Stimulated activated CD8-positive, alpha-beta memory T cell treated with anti-CD3 and anti-CD28 coated beads, Interleukin-15, amount 100 ng/mL, for 24 hours (primary cell): ENCODE data around the gene ZMIZ1.

ENCODE experiments used
- DNase-seq: peaks from one replicate; pipeline ENCODE4 v3.0.0-alpha.2; 2020; ENCODE audit warnings: low read depth

ZMIZ1 gene

GRCh38 chr10:79137300-79137756 lies 68.6 kb downstream of the ZMIZ1 start:
- DNase-seq: no peak

DNA sequence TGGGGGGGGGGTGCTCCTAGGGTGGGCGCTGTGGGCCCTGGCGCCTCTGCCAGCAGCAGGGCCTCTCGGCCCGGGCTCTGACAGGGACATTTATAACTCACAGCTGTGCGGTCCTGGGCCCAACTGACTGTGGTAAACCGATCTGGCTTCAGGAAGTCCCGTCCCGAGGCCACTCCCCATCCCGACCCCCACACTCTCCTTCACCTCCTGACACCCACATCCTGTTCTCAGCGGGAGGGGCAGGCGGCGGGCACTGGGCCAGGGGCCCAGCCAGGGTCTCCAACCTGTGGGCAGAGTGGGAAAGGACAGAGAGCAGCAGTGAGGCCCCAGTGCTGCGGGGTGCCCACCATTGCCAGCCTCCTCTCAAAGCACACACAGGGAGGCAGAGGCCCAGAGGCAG lies 69.1 kb downstream of the ZMIZ1 start:
- no peak for DNase-seq

DNA sequence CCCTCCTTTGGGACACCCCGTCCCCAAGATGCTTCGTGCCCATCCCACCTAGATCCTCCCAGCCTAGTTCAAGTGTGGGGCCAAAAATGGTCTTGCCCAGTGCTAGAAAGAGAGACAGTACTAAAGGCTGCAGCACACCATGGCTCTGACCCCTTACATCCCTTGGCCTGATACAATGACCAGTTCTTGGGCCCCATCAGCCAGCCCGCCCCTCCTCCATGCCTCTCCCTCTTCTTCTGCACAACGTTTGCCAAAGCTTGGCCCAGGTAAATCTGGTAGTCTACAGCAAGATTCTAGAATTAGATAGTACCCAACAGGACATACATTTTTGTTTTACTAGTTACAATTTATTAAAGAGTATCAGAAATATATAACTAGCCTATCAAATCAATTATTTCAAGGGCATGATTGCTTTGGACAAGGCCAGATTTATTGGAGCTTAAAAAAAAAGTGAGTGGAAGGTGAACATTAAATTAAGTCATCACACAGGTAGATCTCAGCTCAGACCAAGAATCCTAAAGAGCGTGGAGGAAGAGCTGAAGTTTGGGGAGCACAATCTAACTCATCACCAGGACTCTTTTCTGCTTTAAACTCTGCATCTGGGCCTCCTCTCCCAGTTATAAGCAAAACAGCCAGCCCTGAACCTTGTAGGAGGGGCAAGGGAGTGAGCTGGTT lies 69.8 kb downstream of the ZMIZ1 start:
- no peak for DNase-seq

DNA sequence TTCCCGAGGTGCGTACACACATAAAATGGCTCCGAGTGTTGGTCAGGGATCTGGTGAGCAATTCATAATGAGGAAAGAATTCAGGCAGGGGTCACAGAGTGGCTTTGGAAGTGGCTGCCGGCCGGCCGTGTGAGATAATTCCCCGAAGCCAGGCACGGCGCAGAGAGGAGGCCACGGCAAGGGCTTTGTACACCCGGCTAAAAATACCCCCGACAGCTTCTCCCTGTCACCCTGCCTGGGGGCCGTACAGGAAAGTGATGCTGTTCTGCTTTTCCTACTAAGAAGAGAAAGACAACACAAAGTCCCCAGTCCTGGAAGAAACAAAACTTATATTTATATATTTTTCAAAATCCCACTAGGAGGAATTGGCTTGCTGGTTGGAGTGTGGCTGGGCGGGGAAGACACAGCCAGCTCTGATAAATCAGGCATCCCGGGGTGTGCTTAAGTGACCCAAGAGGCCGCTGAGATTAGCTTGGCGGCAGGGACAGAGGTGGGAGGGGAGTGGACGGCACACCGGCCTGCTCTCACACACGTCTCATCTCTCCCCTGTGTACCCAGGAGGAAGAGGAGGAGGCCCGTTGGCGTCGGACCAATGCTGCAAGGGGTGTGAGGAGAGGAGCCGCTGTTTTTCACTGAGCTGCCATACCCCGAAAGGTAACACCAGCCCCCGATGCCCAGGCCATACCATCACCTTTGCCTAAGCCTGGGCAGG lies 70.5 kb downstream of the ZMIZ1 start:
- no peak for DNase-seq

GRCh38 chr10:79140085-79140793 lies 71.5 kb downstream of the ZMIZ1 start:
- no peak for DNase-seq

- DNase-seq: no peak
These were observed 72.1 kb downstream of the ZMIZ1 start for GRCh38 chr10:79140855-79141254.

- DNase-seq: no peak
These were observed 73.3 kb downstream of the ZMIZ1 start for GRCh38 chr10:79142064-79142491.

DNA sequence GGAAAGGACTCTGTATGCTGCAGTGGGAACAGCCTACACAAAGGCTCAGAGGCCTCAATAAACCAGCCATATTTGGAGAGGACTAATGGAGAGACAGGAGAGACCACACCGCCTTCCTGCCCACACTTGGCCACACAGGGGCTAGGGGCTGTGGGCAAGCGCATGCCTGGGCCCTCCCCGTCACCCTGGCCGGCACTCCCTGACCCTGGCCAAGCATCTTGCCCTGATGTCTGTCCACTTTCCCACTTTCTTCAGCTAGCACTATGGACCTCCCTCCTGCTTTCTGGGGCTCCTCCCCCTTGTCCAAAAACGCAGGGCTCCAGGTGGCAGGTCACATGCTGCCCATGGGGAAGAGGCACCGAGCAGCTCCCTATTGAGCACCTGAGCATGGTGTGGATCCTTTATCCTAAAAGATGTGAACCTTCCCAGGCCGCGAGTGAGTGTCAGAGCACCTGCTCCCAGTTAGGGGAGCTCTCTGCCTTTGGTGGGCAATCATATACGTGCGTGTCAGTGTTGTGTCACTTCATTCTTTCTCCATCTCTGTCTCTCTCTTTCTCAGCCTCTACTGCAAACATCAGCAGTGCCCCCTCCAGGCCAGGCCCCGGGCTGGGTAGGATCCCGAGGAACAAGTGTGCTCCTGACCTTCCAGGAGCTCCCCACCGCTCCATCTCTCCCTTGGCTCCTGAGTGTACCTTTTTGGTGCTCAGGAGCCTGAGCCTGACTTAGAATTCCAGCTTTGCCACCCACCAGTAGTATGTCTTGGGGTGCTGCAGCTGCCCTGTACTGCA lies 74.0 kb downstream of the ZMIZ1 start:
- no peak for DNase-seq

DNA sequence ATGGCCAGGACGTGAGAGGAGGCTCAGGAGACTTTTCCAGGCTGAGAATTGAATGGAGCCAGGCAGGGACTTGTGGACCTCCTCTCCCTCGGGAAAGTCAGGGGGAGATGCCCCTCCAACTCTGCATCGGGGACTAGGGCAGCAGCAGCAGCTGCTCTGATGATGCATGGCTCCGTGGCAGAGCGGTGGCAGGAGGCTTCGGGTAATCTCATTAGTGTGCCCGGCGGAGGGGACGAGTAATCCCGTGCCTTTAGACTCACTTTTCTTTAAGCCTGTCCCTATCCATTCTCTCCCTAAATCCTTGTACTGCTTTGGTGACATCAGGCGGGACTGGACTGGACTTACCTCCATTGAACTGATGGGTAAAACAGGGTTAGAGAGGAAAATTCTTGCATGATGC lies 75.1 kb downstream of the ZMIZ1 start:
- no peak for DNase-seq

DNA sequence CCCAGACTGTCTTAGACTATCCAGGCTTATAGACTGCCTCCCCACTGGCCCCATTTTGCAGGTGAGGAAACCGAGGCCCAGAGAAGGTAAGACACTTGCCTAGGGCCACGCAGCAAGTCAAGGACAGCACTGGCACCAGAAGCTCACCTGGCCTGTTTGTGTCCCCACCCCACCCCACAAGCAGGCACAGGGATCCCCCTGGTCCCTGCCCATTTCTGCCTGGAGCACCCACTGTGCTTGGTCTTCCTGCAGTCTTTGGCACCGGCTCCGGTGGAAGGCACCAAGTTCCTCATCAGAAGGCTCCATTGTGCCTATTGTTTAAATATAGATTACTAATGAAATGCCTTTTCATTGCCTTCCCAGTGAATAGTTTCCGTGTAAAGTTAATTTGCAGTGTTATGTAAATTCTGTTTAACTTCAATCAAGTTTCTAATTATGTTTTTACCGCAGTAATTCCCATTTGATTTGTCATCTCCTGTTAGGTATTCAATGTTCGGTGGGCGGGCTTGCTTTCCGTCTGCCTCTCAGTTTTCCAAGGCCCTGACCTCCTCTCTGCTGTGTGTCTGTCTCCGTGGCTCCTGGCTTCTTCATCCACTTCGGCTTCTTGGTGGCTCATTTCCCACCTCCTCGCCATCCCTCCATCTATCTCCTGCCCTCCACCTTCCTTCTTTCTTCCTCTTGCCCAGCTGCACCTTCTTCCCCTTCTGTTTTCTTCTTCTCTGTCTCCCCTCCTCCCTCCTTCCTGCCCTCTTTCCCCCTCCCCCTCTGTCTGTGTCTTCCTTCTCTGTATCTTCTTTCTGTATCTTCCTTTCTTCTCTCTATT lies 75.8 kb downstream of the ZMIZ1 start:
- no peak for DNase-seq

DNA sequence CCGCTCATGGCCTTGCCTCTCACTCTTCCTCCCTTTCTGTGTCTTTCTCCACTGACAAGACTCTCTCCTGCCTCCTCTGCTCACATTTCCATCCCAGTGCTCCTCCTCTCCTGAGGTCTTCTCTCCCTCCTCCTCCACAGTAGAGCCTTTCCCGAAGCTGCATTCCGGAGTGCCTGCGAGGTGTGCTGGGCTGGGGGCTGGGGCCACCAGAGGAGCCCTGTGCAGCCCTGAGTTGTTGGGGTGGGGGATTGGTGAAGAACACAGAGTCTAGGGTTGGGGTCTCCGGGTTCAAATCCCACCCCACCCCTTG lies 76.4 kb downstream of the ZMIZ1 start:
- no peak for DNase-seq

DNA sequence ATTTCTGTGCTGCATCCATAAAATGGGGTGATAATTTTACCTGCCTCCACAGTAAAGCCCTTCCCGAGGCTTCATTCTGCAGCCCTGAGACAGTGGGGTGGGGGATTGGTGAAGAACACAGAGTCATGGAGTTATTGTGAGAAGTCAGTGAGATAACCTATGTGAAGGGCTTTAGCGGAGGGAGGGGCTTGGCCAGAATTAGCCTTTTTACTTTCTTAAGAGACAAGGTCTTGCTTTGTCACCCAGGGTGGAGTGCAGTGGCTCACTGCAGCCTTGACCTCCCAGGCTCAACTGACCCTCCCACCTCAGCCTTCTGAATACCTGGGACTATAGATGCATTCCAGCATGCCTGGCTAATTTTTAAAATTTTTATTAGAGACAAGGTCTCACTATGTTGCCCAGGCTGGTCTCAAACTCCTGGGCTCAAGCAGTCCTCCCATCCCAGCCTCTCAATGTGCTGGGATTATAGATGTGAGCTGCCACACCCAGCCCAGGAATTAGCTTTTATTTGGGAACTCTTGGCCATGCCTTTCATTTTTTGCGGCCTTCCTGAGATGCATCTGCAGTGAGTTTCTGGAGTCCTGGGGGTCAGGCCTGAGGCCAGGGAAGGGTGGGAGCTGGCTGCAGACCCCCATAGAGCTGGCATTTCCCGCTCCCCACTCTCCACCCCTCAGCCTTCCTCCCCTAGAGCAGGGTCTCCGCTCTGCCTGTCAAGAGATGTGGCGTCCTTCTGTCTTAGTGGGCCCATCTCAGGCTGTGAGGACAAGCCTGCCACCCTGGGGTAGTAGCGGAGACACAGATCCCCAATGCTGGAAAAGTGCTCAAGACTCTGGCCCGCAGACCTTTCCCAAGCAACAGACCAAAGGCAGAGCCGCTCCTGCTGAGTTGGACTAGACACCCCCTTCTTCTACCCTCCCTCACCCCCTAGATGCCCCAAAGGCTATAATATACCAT lies 77.0 kb downstream of the ZMIZ1 start:
- no peak for DNase-seq

- no peak for DNase-seq
These were observed 77.9 kb downstream of the ZMIZ1 start for GRCh38 chr10:79146611-79147130.

GRCh38 chr10:79147306-79147705 lies 78.5 kb downstream of the ZMIZ1 start:
- no peak for DNase-seq

GRCh38 chr10:79147796-79148451 lies 79.2 kb downstream of the ZMIZ1 start:
- DNase-seq: no peak

- no peak for DNase-seq
These were observed 79.9 kb downstream of the ZMIZ1 start for GRCh38 chr10:79148452-79149344.

GRCh38 chr10:79149345-79149661 lies 80.5 kb downstream of the ZMIZ1 start:
- no peak for DNase-seq

DNA sequence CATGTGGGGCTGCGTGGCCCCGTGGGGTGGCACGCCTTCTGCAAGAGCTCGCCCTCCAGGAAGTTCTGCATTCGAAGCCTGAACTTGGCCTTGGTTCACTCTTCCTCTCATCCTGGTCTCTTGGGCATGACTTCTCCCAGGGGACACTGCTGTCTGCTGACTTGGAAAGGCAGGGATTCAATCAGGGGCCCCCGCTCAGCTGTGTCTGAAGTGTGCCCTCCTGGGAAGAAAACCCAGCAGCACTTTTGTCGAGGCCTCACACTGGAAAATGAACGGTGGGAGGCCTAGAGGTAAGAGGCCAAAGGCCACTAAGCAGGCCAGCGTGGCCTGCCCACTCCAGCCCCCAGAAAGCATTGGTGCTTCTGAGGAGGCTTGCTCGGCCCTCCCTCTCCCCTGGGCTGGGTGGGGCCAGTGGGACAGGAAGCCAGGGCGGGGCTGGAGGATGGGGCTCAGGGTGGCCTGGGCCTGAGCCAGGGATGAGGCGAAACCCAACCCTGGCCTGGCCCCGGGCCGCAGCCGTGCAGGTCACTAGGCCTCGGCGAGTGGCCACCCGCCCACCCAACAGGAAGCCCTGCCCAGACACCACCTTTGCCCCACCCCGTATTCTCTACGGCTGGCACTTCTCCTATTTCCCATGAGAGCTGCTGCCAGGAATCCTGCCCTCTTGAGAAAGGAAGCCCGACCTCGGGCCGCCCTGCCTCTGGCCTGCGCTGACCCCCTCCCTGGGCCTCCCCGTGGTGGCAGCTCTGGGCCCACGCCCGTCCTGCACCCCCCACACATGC lies 81.1 kb downstream of the ZMIZ1 start:
- DNase-seq: no peak
